Measurements from ENCODE around the gene MUS81.

GRCh38 chr11:65886826-65887722 is 26.8 kb downstream of the MUS81 start:
- no peak for TF ChIP-seq CTCF (IDR thresholded peaks at IDR 0.05; ENCODE audit: low read length)
- TF ChIP-seq EZH2phosphoT487 (IDR thresholded peaks at IDR 0.05; ENCODE audit: low read length): no peak
- no peak for TF ChIP-seq EZH2 (optimal IDR thresholded peaks at IDR 0.05; ENCODE audit: low read depth, low read length)
